Measurements from ENCODE around the gene CCDC141.

CCDC141 gene

GRCh38 chr2:178910005-178910404 lies 139.9 kb downstream of the CCDC141 start:
- no peak for DNase-seq

DNA sequence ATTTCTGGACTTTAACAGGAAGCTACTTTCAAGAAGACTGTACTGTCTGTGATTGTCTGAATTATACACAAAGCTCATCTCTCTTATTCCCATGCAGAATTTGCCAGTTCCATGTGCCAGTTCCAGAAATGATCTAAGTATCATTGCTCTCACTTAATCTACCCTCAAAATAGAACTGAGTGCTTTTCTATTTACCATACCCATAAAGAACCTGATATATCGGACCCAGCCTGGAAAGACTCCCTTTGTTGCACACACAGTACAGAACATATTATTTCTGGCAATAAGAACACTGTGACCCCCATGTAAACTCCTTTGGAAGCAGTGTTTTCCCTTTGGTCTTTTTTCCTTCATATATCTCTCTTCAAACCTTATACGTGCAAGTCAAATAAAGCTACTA lies 140.4 kb downstream of the CCDC141 start:
- no peak for DNase-seq

- no peak for DNase-seq
Observed at GRCh38 chr2:178908810-178909209, 141.1 kb downstream of the CCDC141 start.

- DNase-seq = no peak
Observed at GRCh38 chr2:178905261-178905660, 144.7 kb downstream of the CCDC141 start.

DNA sequence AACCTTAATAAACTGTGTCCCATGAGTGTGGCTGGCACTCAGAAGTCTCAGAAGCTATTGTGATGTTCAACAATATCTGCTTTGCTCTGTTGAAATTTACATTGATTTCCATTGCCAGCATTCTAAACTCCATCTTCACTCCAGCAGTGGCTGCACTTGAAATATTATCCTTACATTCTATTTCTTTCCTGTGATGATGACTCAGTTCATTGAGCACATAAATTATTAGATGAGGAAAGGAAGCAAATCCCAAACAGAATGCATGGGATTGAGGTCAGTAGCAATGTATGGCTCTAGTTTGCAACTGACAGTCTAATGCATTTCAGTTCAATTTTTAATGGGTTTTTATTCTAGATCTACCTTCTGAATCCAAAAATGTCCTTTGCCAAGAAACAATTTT lies 150.3 kb downstream of the CCDC141 start:
- DNase-seq = no peak

- no peak for DNase-seq
Observed at GRCh38 chr2:178895872-178896271, 154.1 kb downstream of the CCDC141 start.

- no peak for DNase-seq
Observed at GRCh38 chr2:178895171-178895570, 154.8 kb downstream of the CCDC141 start.

DNA sequence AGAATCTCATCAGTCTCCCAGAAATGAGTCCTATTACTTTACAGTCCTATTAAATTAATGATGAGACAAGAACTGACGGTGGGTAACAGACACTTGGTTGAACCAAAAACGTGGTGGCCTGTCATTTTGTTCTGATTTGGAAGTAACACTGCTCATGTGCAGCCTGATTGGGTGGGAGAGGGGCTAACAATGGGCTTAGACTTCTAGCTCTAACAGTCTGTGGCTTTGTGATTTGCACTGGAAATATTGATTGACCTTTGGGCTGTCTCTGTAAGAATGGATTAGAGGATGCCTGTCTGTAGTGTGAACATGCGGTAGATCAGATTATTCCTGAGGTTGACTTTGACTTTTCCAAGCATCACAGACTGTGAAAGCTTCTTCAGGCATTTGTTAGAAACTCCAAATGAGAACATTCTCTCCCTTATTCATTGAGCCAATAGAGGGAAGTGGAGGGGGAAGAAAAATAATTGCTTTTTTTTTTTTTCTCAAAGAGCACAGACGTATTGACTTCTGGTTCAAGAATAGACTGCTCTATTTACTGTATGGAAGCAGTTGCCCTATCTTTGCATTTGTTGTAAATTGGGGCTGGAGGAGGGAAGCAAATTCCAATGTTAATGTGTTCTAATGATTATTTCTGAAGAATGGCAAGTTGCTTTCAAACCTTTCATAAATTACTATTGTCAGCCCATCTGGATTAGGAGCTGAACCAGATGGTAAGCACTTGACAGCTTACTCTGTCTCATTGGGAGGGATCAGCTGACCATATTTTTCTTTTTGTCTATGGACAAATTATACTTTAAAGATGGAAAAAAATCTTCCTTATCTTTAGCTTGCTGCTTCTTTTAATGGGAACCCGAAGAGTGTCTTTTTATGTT lies 156.9 kb downstream of the CCDC141 start:
- DNase-seq = no peak

- no peak for DNase-seq
Observed at GRCh38 chr2:178891959-178892485, 157.9 kb downstream of the CCDC141 start.

DNA sequence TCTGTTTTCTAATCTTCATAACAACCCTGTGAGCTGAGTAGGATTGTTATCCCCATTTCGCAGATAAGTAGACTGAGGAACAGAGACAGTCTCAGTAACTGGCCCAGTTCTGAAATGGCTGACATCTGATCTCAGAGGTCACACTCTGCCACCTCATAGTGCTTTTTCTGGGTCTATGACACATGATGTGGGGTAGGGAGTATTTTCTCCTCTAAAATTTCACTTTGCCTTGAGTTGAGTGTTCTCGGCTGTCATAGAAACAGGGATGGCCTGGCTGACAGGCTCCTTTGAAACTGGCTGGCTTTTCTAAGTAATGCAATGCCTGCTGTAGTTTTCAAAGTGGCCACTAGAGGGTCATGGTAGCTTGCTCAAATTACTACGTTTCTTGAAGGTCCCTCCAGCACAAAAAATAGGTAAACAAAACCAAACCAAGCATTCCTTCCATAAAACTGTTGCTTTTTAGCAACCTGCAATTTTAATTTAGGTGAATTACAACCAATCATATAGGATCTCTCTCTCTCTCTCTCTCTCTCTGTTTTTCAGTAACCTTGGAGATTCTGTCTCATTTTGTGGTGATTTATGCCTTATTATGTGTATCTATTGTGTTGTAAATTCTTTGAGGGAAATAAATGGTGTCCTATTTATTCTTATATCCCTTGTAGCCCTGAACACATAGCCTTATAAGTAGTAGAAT lies 158.5 kb downstream of the CCDC141 start:
- DNase-seq = peak; percentile 71

GRCh38 chr2:178886006-178886405 lies 163.9 kb downstream of the CCDC141 start:
- DNase-seq = no peak

- DNase-seq = no peak
Observed at GRCh38 chr2:178884440-178884839, 165.5 kb downstream of the CCDC141 start.

DNA sequence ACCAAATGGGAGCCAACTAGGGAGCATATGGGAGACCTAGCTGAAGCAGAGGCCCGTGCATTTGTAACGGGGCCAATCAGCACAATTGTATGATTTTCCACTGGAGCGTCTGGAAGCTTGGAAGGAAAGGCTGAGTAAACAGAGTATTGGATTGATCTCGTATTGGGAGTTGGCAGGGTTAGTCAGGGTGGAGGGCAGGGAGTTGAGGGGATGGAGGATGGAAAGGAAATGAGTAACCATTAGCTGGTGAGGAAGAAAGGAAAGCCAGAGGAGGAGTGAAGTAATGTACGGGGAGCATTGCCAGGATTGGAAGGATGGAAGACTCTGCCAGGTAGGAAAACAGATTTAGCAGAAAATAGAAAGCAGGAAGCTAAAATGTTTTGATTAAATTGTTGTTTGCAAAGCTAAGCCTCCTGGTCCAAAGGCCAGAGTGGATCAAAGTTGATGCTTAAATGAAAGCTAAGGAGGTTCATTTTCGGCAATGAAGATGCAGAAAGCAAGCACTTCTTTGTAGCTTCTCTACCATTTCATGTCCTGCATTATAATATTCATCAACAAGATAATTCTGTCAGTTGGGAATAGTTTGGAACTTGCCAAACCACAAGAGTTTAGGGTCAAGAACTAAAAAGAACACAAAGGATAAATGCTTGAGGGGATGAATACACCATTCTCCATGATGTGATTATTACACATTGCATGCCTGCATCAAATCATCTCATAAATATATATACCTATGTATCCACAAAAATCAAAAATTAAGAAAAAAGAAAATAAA lies 167.1 kb downstream of the CCDC141 start:
- DNase-seq = no peak

DNA sequence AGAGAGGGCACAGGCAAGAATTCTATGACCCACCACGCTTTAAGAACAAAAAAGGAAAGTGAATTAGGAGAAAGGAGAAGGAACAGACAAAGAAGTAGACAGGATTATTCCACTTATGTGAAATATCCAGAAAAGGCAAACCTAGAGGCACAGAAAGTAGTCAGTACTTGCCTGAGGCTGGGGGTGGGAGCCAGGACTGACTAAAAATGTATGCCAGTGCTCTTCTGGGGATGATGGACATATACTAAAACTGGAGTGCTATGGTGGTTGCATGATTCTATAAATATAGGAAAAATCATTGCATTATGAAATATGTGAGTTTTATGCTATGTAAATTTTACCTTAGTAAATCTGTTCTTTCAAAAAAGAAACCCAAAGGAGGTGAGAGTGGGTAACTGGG lies 168.9 kb downstream of the CCDC141 start:
- no peak for DNase-seq

DNA sequence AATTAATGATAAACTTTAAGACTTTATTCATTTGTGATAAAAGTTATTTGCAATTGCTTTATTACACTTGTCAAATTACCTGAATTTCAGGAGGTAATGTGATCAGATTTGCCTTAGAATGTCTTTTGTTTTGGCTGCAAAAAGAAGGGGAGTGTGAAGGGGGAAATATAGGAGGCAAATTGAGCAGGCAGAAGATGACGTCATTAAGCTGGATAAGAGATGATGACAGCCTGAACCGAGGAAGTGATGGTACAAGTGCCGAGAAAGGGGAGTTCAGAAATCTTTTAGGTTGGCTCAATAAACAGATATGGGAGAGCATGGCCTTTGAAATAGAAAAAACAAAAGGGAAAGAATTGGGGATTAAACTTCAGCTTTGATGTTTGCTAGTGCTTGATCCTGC lies 169.7 kb downstream of the CCDC141 start:
- DNase-seq = no peak

DNA sequence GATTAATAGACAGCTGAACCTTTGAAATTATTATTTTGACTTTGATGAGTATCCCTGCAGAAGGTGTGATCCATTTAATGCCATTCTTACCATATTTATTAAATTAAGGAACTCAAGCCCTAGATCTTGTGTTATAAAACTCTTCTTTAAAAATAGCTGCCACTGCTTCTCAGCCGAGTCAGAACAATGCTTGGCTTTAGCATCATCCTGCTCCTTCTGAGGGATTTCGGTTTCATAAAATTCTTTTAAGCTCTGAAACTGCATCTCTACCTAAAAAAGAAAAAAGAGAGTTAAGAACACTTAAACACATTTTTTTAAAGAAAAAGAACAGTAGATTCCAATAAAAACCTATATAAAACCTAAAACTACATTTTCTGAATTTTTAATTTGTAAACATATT lies 172.1 kb downstream of the CCDC141 start:
- no peak for DNase-seq

- DNase-seq = no peak
Observed at GRCh38 chr2:178874529-178875240, 175.3 kb downstream of the CCDC141 start.

GRCh38 chr2:178873912-178874311 lies 176.0 kb downstream of the CCDC141 start:
- no peak for DNase-seq

GRCh38 chr2:178871536-178871935 lies 178.4 kb downstream of the CCDC141 start:
- DNase-seq = no peak

DNA sequence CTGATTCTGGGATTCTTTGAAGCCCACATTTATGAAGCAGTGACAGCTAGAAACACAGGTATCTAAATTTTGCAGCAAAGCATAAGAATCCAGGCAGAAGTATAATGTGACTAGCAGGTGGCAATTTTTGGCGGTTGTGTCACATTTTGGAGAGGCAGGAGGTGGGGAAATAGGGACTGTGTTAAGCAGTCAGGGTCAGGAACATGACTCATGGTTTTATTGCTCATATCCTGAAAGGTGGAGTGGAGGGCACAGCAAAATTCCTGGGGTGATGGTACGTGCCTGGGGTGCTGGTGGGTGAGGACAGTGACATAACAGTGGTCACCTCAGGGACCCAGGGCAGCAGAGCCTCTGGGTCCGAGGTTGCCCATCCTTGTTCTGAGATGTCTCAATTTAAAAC lies 179.2 kb downstream of the CCDC141 start:
- no peak for DNase-seq

- no peak for DNase-seq
Observed at GRCh38 chr2:178865999-178866398, 183.9 kb downstream of the CCDC141 start.

DNA sequence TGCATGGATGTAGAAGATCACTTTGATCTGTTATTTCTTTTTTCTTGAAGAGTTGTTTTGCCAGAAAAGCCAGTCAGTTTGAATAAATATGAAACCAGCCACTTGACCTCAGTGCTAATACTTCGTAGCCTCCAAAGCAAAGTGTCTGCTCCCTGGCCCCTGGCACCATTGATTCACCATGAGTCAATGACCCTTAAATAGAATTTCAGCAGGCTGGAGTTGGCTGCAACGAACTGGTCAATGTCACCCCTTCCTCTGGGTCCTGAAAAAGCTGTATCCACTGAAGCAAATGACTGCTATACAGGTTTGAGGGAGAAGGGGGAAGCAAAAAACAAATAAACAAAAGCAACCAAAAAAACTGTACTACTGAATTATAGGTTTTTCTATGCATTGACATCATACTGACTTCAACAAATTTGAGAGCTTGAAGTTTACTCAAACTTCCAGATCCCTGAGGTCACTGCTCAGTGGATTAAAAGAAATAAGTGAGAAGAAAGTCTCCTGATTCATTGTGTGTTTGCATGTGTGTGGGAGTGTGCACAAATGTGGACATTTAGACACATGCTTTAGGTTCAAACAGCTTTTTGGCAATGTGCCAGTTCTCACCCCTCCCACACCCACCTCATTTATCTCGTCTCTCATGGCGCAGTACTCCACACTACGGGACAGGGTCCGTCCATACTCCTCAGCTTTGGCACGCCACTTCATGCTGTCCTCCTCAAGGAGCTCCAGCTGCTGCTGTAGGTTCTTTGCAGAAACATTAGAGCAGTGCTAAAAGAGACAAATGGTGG lies 184.6 kb downstream of the CCDC141 start:
- no peak for DNase-seq
